ENCODE data around the gene ENOX1. TPM values are rescaled to one million over a fixed set of nuclear protein-coding genes. Genes with fewer than 3 reads are reported as not detected.

ENOX1 gene
- total RNA-seq, 3 donors from 2014 or later (not counting 1 experiment from before 2014, with no cell fraction given), result not detected

GRCh38 chr13:43493496-43494000, 293.2 kb downstream of the ENOX1 start:
- H3K27ac Mint-ChIP-seq, result no peak overlapping the region
- intact Hi-C loops (cut with micrococcal nuclease), result no loop called here
- H3K36me3 Mint-ChIP-seq, result no peaks in the 10 kb centered on the region
- DNase-seq (no peak), ATAC-seq (no peak)
- H3K27me3 Mint-ChIP-seq (ENCODE audit: low read depth in 2 of 2), result peaks cover 0 to 2% of the 10 kb centered on the region in 2 donors
- no peak overlapping the region for H3K4me3 ChIP-seq (ENCODE audit: low read length)
- no peaks in the 10 kb centered on the region for H3K36me3 ChIP-seq (ENCODE audit: control insufficient read depth, insufficient read depth, low read length)
- H3K27me3 ChIP-seq (ENCODE audit: control insufficient read depth, insufficient read depth, low read length), result no peaks in the 10 kb centered on the region
- no peak overlapping the region for H3K4me3 Mint-ChIP-seq
- WGBS (ENCODE audit: insufficient coverage), result 77% methylated on average over 3 of the region's 3 CpGs
- no peaks in the 10 kb centered on the region for H3K4me1 ChIP-seq (ENCODE audit: control insufficient read depth, insufficient read depth, low read length)
- H3K9me3 ChIP-seq (ENCODE audit: control insufficient read depth, insufficient read depth, low read length), result no peaks in the 10 kb centered on the region
- no peak for TF ChIP-seq CTCF (IDR thresholded peaks at IDR 0.05)
- H3K27ac ChIP-seq (ENCODE audit: low read length), result no peak overlapping the region
- no peaks in the 10 kb centered on the region for H3K4me1 Mint-ChIP-seq
- peaks cover 0 to 4% of the 10 kb centered on the region in 2 donors for H3K9me3 Mint-ChIP-seq

- intact Hi-C loops (cut with micrococcal nuclease), result no loop called here
- no peak overlapping the region for H3K27ac ChIP-seq (ENCODE audit: low read length)
- Mint-ChIP-seq H3K4me3 (no peak overlapping the region), H3K36me3 (no peaks in the 10 kb centered on the region), H3K9me3 (peaks cover 0 to 4% of the 10 kb centered on the region in 2 donors), H3K27ac (no peak overlapping the region), H3K4me1 (no peaks in the 10 kb centered on the region), H3K27me3 (ENCODE audit: low read depth in 2 of 2) (peaks cover 0 to 2% of the 10 kb centered on the region in 2 donors)
- no peak overlapping the region for H3K4me3 ChIP-seq (ENCODE audit: low read length)
- no peaks in the 10 kb centered on the region for H3K4me1 ChIP-seq (ENCODE audit: control insufficient read depth, insufficient read depth, low read length)
- H3K9me3 ChIP-seq (ENCODE audit: control insufficient read depth, insufficient read depth, low read length), result no peaks in the 10 kb centered on the region
- ATAC-seq (no peak), DNase-seq (no peak)
- no peak for TF ChIP-seq CTCF (IDR thresholded peaks at IDR 0.05)
- H3K36me3 ChIP-seq (ENCODE audit: control insufficient read depth, insufficient read depth, low read length), result no peaks in the 10 kb centered on the region
- H3K27me3 ChIP-seq (ENCODE audit: control insufficient read depth, insufficient read depth, low read length), result no peaks in the 10 kb centered on the region
Measured at GRCh38 chr13:43492745-43493144, 294.0 kb downstream of the ENOX1 start.

- peaks cover 0 to 2% of the 10 kb centered on the region in 2 donors for H3K27me3 Mint-ChIP-seq (ENCODE audit: low read depth in 2 of 2)
- Histone ChIP-seq H3K4me3 (ENCODE audit: low read length) (no peak overlapping the region), H3K27ac (ENCODE audit: low read length) (no peak overlapping the region), H3K36me3 (ENCODE audit: control insufficient read depth, insufficient read depth, low read length) (no peaks in the 10 kb centered on the region), H3K9me3 (ENCODE audit: control insufficient read depth, insufficient read depth, low read length) (no peaks in the 10 kb centered on the region), H3K27me3 (ENCODE audit: control insufficient read depth, insufficient read depth, low read length) (no peaks in the 10 kb centered on the region), H3K4me1 (ENCODE audit: control insufficient read depth, insufficient read depth, low read length) (no peaks in the 10 kb centered on the region)
- H3K36me3 Mint-ChIP-seq, result no peaks in the 10 kb centered on the region
- TF ChIP-seq CTCF (IDR thresholded peaks at IDR 0.05), result no peak
- no peak overlapping the region for H3K4me3 Mint-ChIP-seq
- DNase-seq (no peak), ATAC-seq (no peak)
- H3K27ac Mint-ChIP-seq, result no peak overlapping the region
- H3K4me1 Mint-ChIP-seq, result no peaks in the 10 kb centered on the region
- intact Hi-C loops (cut with micrococcal nuclease), result no loop called here
- WGBS (ENCODE audit: insufficient coverage), result 91% methylated on average over 2 of the region's 2 CpGs
- peaks cover 0 to 4% of the 10 kb centered on the region in 2 donors for H3K9me3 Mint-ChIP-seq
Measured at GRCh38 chr13:43492311-43492710, 294.5 kb downstream of the ENOX1 start.

GRCh38 chr13:43489233-43489632, 297.5 kb downstream of the ENOX1 start:
- DNase-seq, result no peak

More at GRCh38 chr13:43489233-43489632, 297.5 kb downstream of the ENOX1 start:
- H3K4me1 Mint-ChIP-seq, result no peaks in the 10 kb centered on the region
- no peak for TF ChIP-seq CTCF (IDR thresholded peaks at IDR 0.05)
- no peaks in the 10 kb centered on the region for H3K36me3 ChIP-seq (ENCODE audit: control insufficient read depth, insufficient read depth, low read length)
- no peak overlapping the region for H3K4me3 Mint-ChIP-seq
- no peak overlapping the region for H3K27ac ChIP-seq (ENCODE audit: low read length)
- peaks cover 0 to 2% of the 10 kb centered on the region in 2 donors for H3K27me3 Mint-ChIP-seq (ENCODE audit: low read depth in 2 of 2)
- ATAC-seq, result no peak
- H3K9me3 Mint-ChIP-seq, result peaks cover 0 to 4% of the 10 kb centered on the region in 2 donors
- intact Hi-C loops (cut with micrococcal nuclease), result no loop called here
- no peaks in the 10 kb centered on the region for H3K27me3 ChIP-seq (ENCODE audit: control insufficient read depth, insufficient read depth, low read length)
- H3K4me1 ChIP-seq (ENCODE audit: control insufficient read depth, insufficient read depth, low read length), result no peaks in the 10 kb centered on the region
- H3K27ac Mint-ChIP-seq, result no peak overlapping the region
- WGBS (ENCODE audit: insufficient coverage), result 77% methylated on average over 3 of the region's 3 CpGs
- no peak overlapping the region for H3K4me3 ChIP-seq (ENCODE audit: low read length)
- no peaks in the 10 kb centered on the region for H3K9me3 ChIP-seq (ENCODE audit: control insufficient read depth, insufficient read depth, low read length)
- no peaks in the 10 kb centered on the region for H3K36me3 Mint-ChIP-seq
